ENCODE results near the gene CLBA1. TPM values are rescaled to one million over a fixed set of nuclear protein-coding genes. Genes with fewer than 3 reads are reported as not detected.

Gene CLBA1
- total and polyA plus RNA-seq, 2 experiments from 2014 or later: 7.7 to 10.4 TPM

DNA sequence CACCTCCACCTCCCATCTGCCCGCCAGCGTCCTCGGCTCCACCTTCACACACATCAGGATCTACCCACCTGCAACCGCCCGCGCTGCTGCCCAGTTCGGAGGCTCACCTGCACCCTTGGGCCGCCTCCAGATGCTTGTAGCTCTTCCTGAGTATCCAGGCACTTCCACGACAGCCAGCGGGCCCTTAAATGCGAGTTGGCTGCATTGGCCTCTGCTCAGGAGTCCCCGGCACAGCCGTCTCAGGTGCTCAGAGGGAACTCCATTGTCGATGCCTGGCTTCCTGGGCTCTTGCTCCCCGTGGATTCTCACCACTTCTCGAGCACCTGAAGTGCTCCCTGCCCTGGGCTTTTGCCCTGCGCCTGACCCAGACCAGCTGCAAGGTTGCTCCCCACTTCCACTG is 57.2 kb downstream of the CLBA1 start:
- DNase-seq: no peak
- TF ChIP-seq EZH2 (IDR thresholded peaks at IDR 0.05; ENCODE audit: insufficient read depth, poor library complexity, severe bottlenecking) (no peak), EZH2phosphoT487 (IDR thresholded peaks at IDR 0.05; ENCODE audit: insufficient read depth, low read depth) (no peak)
- Histone ChIP-seq H3K27me3 (replicated peaks; ENCODE audit: insufficient read depth) (no peaks in the 10 kb centered on the region), H3K4me1 (ENCODE audit: insufficient read depth) (no peaks in the 10 kb centered on the region), H3K79me2 (ENCODE audit: insufficient read depth) (no peaks in the 10 kb centered on the region), H2AFZ (no peak overlapping the region), H3K4me3 (no peak overlapping the region), H3K27ac (no peak overlapping the region), H3K36me3 (ENCODE audit: low read depth) (no peaks in the 10 kb centered on the region), H4K20me1 (ENCODE audit: insufficient read depth) (no peaks in the 10 kb centered on the region), H3K9ac (no peak overlapping the region), H3K4me2 (ENCODE audit: unreplicated experiment) (no peak overlapping the region), H3K9me3 (ENCODE audit: low read depth) (no peaks in the 10 kb centered on the region), H3K9me2 (ENCODE audit: insufficient read depth) (no peaks in the 10 kb centered on the region), H3F3A (ENCODE audit: insufficient read depth) (no peaks in the 10 kb centered on the region)
- 88 to 93% methylated on average over 17 of the region's 17 CpGs for WGBS, 2 experiments (ENCODE audit: low coverage in 1 of 2, low lambda C conversion rate in 2 of 2, missing lambda C conversion rate in 2 of 2)
- in situ Hi-C loops (cut with MboI): loop anchor here (10.0 kb wide), 1 partner anchor 138 kb away; no protein-coding TSS in a partner anchor

DNA sequence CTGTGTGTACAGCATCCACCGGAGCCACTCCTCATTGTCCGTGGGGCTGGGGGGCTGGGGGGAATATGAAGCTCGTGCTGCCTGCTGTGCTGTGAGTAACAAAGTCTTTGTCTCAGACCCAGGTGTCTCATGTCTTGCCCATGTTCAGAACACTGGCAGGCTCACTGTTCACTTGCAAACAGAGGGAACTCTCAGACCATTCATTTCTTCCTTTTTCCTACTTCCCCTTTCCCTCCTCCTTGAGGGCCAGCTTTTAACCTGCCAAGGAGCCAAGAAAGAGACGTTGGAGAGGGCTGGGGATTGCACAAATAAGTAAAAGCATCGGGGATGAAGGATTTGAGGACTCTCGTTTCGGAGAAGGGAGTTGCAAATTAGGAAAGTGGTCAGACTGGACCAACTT is 58.1 kb downstream of the CLBA1 start:
- TF ChIP-seq EZH2phosphoT487 (IDR thresholded peaks at IDR 0.05; ENCODE audit: insufficient read depth, low read depth): no peak
- TF ChIP-seq EZH2 (IDR thresholded peaks at IDR 0.05; ENCODE audit: insufficient read depth, poor library complexity, severe bottlenecking): no peak
- Histone ChIP-seq H3K9ac (no peak overlapping the region), H3K4me2 (ENCODE audit: unreplicated experiment) (no peak overlapping the region), H4K20me1 (ENCODE audit: insufficient read depth) (no peaks in the 10 kb centered on the region), H3K4me1 (ENCODE audit: insufficient read depth) (no peaks in the 10 kb centered on the region), H3K9me2 (ENCODE audit: insufficient read depth) (no peaks in the 10 kb centered on the region), H3F3A (ENCODE audit: insufficient read depth) (no peaks in the 10 kb centered on the region), H3K4me3 (no peak overlapping the region), H3K27ac (no peak overlapping the region), H3K79me2 (ENCODE audit: insufficient read depth) (no peaks in the 10 kb centered on the region), H3K9me3 (ENCODE audit: low read depth) (no peaks in the 10 kb centered on the region), H3K27me3 (replicated peaks; ENCODE audit: insufficient read depth) (no peaks in the 10 kb centered on the region), H2AFZ (no peak overlapping the region), H3K36me3 (ENCODE audit: low read depth) (no peaks in the 10 kb centered on the region)
- no peak for DNase-seq
- WGBS, 2 experiments (ENCODE audit: low coverage in 1 of 2, low lambda C conversion rate in 2 of 2, missing lambda C conversion rate in 2 of 2): 53 to 56% methylated on average over 7 of the region's 7 CpGs
- in situ Hi-C loops (cut with MboI): loop anchor here (10.0 kb wide), 1 partner anchor 139 kb away; no protein-coding TSS in a partner anchor

Other genes starting within 250 kb of the CLBA1 start
- gene SIVA1, start 232.6 kb upstream of the CLBA1 start, total RNA-seq (2014; rRNA removed; shearing (Covaris generic)): 148 and 174 TPM in 2 replicates
- 132 and 141 TPM in 2 replicates for gene SIVA1, start 232.6 kb upstream of the CLBA1 start, polyA plus RNA-seq (2016; fragmentation: Nextera tagmentation; extraction: Ambion mirVana)
- gene AKT1, start 190.0 kb upstream of the CLBA1 start, total RNA-seq (2014; rRNA removed; shearing (Covaris generic)): 154 and 164 TPM in 2 replicates
- 16.9 and 17.9 TPM in 2 replicates for gene AKT1, start 190.0 kb upstream of the CLBA1 start, polyA plus RNA-seq (2016; fragmentation: Nextera tagmentation; extraction: Ambion mirVana)
- gene ZBTB42, start 184.7 kb upstream of the CLBA1 start, total RNA-seq (2014; rRNA removed; shearing (Covaris generic)): 2.4 and 6.2 TPM in 2 replicates
- gene ZBTB42, start 184.7 kb upstream of the CLBA1 start, polyA plus RNA-seq (2016; fragmentation: Nextera tagmentation; extraction: Ambion mirVana): 0.56 and 0.75 TPM in 2 replicates
- gene CEP170B, start 120.5 kb upstream of the CLBA1 start, total RNA-seq (2014; rRNA removed; shearing (Covaris generic)): 23.3 and 24.5 TPM in 2 replicates
- 2.5 and 2.7 TPM in 2 replicates for gene CEP170B, start 120.5 kb upstream of the CLBA1 start, polyA plus RNA-seq (2016; fragmentation: Nextera tagmentation; extraction: Ambion mirVana)
- not detected in 2 replicates for gene PLD4, start 60.9 kb upstream of the CLBA1 start, total RNA-seq (2014; rRNA removed; shearing (Covaris generic))
- not detected in 2 replicates for gene PLD4, start 60.9 kb upstream of the CLBA1 start, polyA plus RNA-seq (2016; fragmentation: Nextera tagmentation; extraction: Ambion mirVana)
- 58.0 and 64.9 TPM in 2 replicates for gene AHNAK2, start 7.4 kb upstream of the CLBA1 start, total RNA-seq (2014; rRNA removed; shearing (Covaris generic))
- 38.3 and 38.9 TPM in 2 replicates for gene AHNAK2, start 7.4 kb upstream of the CLBA1 start, polyA plus RNA-seq (2016; fragmentation: Nextera tagmentation; extraction: Ambion mirVana)
- gene CDCA4, start 35.3 kb downstream of the CLBA1 start, total RNA-seq (2014; rRNA removed; shearing (Covaris generic)): 25.5 and 27.5 TPM in 2 replicates
- 24.0 and 26.8 TPM in 2 replicates for gene CDCA4, start 35.3 kb downstream of the CLBA1 start, polyA plus RNA-seq (2016; fragmentation: Nextera tagmentation; extraction: Ambion mirVana)
- not detected in 2 replicates for gene GPR132, start 79.6 kb downstream of the CLBA1 start, total RNA-seq (2014; rRNA removed; shearing (Covaris generic))
- not detected in 2 replicates for gene GPR132, start 79.6 kb downstream of the CLBA1 start, polyA plus RNA-seq (2016; fragmentation: Nextera tagmentation; extraction: Ambion mirVana)
- gene JAG2, start 183.0 kb downstream of the CLBA1 start, total RNA-seq (2014; rRNA removed; shearing (Covaris generic)): 0.13 and 1.5 TPM in 2 replicates
- 0.25 TPM in 1 of 2 replicates, not detected in the other for gene JAG2, start 183.0 kb downstream of the CLBA1 start, polyA plus RNA-seq (2016; fragmentation: Nextera tagmentation; extraction: Ambion mirVana)
- gene NUDT14, start 195.5 kb downstream of the CLBA1 start, total RNA-seq (2014; rRNA removed; shearing (Covaris generic)): 6.3 and 8.6 TPM in 2 replicates
- 10.8 and 12.4 TPM in 2 replicates for gene NUDT14, start 195.5 kb downstream of the CLBA1 start, polyA plus RNA-seq (2016; fragmentation: Nextera tagmentation; extraction: Ambion mirVana)

Measured in GM23248 (cell line).